HCEC 1CT (cell line): ENCODE measurements around the gene PI3.
A peak's percentile ranks its signal among the peaks of the same experiment; 100 is the strongest.
"Not testable (repeated sequence)": the region's sequence is repeated elsewhere in the genome, so short reads cannot be mapped to it uniquely, and the experiment has no call there.

Source experiments
- DNase-seq: peaks from one replicate; pipeline ENCODE4 v3.0.0-alpha.2; 2017

Gene PI3, protein sequence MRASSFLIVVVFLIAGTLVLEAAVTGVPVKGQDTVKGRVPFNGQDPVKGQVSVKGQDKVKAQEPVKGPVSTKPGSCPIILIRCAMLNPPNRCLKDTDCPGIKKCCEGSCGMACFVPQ

GRCh38 chr20:45174434-45175364 lies at the start of gene PI3:
Gene PI3, plus strand, starts transcription at chr20:45174902. Its CDS starts 21 bp downstream, at chr20:45174923.
- DNase-seq = no peak

- DNase-seq = no peak
These were observed 46.6 kb upstream of the PI3 start for GRCh38 chr20:45128099-45128498.

DNA sequence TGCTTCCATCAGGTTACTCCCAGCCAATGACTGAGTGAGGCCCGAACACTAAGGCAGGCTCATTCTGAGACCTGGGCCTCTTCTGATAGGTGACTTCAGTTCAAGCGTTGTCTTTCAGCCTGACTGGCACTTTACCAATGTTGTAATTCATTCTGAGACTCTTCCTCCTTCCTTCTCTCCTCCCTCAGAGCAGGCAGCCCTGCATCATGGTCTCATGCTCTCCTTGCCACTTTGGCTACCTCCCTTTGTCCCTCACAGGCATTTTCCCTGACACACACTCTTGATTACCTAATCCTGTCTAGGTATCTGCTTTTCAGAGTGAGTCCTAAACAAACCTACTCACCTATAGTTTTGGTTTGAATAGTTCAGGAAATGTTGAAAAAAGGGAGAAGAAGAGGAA lies 37.8 kb upstream of the PI3 start:
- no peak for DNase-seq

DNA sequence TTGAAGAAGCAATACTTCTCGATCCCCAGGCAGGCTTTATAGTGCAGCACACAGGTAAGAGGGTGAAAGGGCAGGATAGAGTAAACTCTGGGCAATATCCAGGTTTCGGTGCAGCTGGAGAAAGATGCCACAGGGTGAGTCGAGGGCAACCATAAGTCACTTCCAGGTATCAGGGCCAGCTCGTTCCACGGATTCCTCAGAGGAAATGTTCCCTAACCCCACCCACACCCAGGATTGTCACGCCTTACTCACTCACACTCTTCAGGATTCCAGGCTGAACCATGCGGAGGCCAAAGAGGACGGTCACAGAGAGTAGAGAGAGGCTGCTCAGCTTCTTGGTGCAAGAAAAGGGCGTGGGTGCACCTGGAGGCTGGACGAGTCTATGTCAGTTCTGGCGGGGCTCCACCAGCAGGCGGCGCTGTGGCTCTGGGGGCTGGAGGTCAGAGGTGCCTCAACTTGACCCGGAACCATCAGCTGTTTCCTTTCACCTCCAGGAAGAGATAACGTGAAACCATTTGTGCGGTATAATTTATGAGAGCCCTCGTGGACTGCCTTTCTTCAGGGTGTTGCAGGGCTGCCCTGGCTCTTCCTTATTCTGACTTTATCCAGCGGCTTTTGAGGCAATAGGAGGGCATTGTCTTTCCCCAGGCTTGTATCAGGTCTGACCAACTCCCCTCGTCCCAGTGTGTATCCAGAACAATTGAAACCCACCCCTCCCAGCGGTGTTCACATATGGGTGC lies 36.0 kb upstream of the PI3 start:
- DNase-seq = no peak

DNA sequence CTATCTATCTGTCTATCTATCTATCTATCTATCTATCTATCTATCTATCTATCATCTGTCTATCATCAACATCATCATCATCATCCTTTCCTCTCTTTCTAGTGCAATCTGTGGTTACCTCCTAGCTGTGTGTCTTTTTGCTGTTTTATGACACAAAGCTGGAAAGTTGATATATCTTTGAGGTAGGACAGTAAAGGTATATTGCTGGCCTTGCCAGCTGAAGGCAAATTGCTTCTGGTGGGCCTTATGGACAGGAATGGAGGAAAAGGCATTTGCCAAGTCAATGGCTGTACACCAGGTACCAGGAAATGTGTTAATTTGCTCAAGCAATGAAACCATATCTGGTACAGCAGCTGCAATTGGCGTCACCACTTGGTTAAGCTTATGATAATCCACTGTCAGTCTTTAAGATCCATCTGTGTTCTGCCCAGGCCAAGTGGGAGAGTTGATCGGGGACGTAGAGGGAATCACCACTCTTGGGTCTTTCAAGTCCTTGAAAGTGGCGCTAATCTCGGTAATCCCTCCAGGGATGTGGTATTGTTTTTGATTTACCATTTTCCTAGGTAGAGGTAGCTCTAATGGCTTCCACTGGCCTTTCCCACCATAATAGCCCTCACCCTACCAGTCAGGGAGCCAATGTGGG lies 34.8 kb upstream of the PI3 start:
- DNase-seq = not testable (repeated sequence)

DNA sequence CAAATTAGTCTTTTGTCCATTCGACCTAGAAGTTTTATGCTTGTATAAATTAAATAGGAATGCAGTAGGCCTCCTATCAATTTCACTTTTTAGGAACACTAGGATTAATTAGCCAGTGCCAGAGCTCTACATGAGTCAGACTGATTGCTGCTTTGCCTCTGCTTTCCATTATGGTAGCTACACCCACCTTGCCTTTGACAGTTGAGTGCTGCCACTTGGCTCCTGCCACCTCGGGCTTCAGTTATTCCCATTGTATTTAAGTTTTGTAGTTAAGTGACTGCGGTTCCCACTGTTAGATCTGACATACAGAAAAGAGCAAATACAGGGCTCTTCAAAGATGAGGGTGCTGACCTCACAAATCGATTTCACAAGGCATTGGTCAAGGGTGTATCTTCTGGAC lies 33.9 kb upstream of the PI3 start:
- no peak for DNase-seq

DNA sequence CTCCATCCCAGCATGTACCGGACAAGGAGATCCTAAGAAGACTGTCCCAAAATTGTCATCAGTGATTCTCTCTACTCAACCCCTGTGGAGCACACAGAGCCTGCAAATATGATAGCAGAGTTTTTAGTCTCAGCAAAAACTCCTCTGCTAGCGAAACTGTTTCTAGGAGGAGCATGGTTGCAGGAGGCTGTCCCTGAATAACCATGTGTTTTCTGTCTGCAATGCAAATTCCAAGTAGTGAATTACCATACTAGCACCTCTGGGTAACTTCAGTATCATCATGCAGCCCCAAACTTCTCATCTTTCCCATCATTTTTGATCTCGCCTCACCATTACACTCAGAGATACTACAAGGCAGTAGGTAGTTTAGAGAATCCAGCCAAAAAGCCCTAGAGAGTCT lies 25.6 kb upstream of the PI3 start:
- DNase-seq = no peak

DNA sequence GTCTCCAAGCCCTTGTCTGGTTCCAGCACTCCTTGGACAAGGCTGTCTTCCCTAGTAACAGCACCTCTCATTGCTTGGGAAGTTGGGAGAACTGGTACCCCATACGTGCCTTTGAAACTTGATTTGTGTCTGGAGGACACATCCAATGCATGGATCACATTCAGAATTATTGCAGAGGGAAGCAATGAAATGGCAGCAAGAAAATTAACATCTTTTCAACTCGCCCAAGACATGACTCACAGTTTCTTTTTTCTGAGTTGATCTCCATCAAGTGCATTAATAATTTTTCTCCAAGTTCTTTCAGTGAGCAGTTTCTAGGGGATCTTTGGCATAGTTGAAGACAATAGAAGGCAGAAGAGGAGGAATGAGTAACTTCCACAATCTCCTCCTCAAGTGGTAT lies 22.3 kb upstream of the PI3 start:
- no peak for DNase-seq

- DNase-seq = no peak
These were observed 21.6 kb upstream of the PI3 start for GRCh38 chr20:45153147-45153546.

- no peak for DNase-seq
These were observed 20.9 kb upstream of the PI3 start for GRCh38 chr20:45153752-45154151.

DNA sequence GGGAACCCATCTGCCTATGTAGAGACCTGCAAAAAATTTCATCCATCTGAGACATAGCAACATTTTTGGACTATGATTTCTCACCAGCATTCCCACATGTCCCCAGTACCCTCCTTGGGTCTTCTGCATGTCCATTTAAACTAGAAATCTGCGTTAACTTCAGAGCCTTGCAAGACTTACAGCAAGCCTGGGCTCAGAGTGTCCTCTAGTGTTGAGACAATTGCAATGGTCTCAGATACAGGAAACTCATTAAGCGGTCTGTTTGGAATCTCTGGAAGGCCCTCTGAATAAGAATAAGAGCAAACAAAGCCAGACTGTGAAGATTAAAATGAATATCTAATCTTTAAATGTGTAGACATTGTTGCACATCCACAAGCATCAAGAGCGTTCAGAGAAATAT lies 20.5 kb upstream of the PI3 start:
- no peak for DNase-seq

DNA sequence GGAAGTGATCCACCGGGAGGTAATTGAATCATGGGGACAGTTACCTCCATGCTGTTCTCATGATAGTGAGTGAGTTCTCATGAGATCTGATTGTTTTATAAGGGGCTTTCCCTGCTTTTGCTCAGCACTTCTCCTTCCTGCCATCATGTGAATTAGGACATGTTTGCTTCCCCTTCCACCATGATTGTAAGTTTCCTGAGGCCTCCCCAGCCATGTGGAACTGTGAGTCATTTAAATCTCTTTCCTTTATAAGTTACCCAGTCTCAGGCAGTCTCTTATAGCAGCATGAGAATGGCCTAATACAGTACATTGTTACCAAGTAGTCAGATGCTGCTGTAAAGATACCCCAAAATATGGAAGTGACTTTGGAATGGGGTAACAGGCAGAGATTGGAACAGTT lies 19.9 kb upstream of the PI3 start:
- DNase-seq = not testable (repeated sequence)

- no peak for DNase-seq
These were observed 18.0 kb upstream of the PI3 start for GRCh38 chr20:45156713-45157112.

- DNase-seq = peak; percentile 67
These were observed 16.7 kb upstream of the PI3 start for GRCh38 chr20:45157962-45158361.

- no peak for DNase-seq
These were observed 11.5 kb upstream of the PI3 start for GRCh38 chr20:45163083-45163803.

GRCh38 chr20:45164906-45165305 lies 9.8 kb upstream of the PI3 start:
- no peak for DNase-seq

GRCh38 chr20:45173522-45173921 lies 1.2 kb upstream of the PI3 start:
- DNase-seq = no peak

DNA sequence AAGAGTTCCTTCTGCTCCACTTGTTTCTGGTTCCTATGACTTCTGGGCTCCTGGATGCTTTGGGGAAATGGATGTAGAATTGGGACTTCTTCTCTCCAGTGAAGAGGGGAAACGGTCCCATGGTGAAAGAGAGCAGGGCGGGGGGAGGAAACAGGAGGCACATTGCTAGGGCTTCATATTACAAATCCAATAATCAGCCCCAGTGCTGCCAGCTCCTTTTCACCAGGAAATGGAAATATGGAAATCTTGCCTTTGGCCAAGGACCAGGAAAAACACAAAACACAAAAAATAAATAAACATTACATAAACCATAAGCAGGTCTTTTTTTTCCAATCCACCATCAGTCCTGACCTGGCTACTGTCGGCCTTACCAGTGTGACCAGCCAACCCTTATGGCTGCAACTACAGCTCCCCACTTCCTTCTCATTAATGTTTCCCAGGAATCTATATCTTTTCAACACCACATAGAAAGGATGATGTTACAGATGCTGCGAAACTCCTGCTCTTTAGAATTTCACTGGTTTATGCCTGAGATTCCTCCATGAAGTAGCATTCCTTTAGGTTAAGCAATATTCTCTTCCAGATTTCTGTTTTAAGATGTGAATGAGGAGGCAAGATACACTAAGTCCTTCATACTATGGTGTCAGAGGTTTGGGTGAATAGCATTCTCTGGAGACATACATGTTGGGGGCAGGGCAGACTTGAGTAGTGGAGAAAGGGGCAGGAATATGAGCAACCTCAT lies 2.0 kb downstream of the PI3 start:
- DNase-seq = no peak

- no peak for DNase-seq
These were observed 4.5 kb downstream of the PI3 start for GRCh38 chr20:45179166-45179565.

DNA sequence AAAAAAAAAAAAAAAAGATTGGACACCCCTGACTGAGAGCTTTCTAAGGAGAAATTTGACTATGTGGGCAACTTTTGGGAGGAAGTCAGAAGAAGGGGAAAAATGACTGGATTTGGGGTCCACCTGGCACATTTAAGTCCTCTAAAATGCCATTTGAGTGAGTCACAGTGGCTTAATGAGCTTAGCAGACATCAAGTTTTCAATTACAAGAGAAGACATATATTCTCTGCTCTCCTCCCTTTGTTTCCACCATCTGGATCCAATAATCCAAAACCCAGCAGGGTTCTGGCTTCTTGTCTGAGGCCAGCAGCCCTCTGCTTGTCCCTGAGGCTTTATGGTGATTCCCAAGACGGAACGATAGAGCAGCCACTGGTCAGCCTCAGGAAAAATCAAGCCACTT lies 6.9 kb downstream of the PI3 start:
- no peak for DNase-seq

DNA sequence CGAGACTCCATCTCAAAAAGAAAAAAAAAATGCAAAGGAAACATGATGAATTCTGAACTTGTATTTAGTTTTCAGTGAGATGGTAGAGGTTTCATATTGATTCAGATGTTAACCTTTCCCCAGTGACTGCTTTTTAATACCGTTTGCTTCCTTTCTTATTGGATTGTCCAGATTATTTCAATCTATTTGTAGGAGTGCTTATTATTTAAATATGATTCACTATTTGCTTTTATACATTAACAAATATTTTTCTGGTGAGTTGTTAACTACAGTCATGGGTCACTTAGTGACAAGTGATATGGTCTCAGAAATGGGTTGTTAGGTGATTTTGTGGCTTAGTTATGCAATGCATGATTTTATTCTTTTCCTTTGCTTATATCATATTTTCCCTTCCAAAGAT lies 8.4 kb downstream of the PI3 start:
- DNase-seq = no peak

DNA sequence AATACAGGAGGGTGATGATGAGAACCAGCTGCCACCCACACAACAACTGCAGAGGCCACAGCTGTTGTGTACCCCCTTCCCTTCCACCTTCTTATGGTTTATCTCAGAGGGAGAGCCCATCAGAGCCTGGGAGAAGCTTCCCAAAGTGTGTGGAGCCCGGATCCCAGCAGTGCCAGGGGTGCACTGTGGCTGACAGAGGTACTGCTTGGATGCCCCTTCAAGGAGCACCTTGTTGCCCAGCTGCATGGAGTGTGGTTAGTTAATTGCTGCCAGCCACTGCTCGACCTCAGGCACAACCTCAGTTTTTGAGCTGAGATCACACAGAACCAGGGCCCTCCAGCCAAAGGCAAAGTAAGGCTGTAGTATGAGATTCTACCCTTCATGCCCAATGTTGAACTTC lies 13.0 kb downstream of the PI3 start:
- DNase-seq = no peak
